Left renal pelvis (tissue), 4 donors: Measurements from ENCODE around the gene RCAN2. TPM values are rescaled to one million over a fixed set of nuclear protein-coding genes. Genes with fewer than 3 reads are reported as not detected.
"Not testable (repeated sequence)": the region's sequence is repeated elsewhere in the genome, so short reads cannot be mapped to it uniquely, and the experiment has no call there.

Source experiments
- DNase-seq, 4 donors: peaks; one replicate each; pipeline ENCODE4 v3.0.0-alpha.2; 2013; ENCODE audit warnings: low read depth in 4 of 4, low spot score in 3 of 4
- polyA plus RNA-seq, 4 donors: library from polyadenylated mRNA; unstranded; fragments of 120-200 nt; gene quantifications; one replicate each; pipeline ENCODE4 v1.2.1, GENCODE V29; 2013; ENCODE audit not compliant: insufficient read length in 4 of 4

Gene RCAN2
- polyA plus RNA-seq, 4 donors, result 7.8 to 30.7 (median 23.8) TPM

GRCh38 chr6:46350714-46351113 is 140.5 kb downstream of the RCAN2 start:
- no peak for DNase-seq

GRCh38 chr6:46347669-46348068 is 143.6 kb downstream of the RCAN2 start:
- DNase-seq, result no peak

GRCh38 chr6:46340246-46340645 is 151.0 kb downstream of the RCAN2 start:
- DNase-seq, result no peak

GRCh38 chr6:46338131-46338530 is 153.1 kb downstream of the RCAN2 start:
- DNase-seq, result no peak

GRCh38 chr6:46334442-46334841 is 156.8 kb downstream of the RCAN2 start:
- DNase-seq, result no peak

- no peak for DNase-seq
Observed at GRCh38 chr6:46333481-46333880, 157.8 kb downstream of the RCAN2 start.

- not testable (repeated sequence) for DNase-seq
Observed at GRCh38 chr6:46332448-46332847, 158.8 kb downstream of the RCAN2 start.

- no peak for DNase-seq
Observed at GRCh38 chr6:46331461-46331860, 159.8 kb downstream of the RCAN2 start.

- no peak for DNase-seq
Observed at GRCh38 chr6:46329568-46329967, 161.7 kb downstream of the RCAN2 start.

- no peak for DNase-seq
Observed at GRCh38 chr6:46327779-46328178, 163.5 kb downstream of the RCAN2 start.

- no peak for DNase-seq
Observed at GRCh38 chr6:46325561-46326530, 165.4 kb downstream of the RCAN2 start.

- DNase-seq, result no peak
Observed at GRCh38 chr6:46324706-46325105, 166.5 kb downstream of the RCAN2 start.

GRCh38 chr6:46323966-46324622 is 167.2 kb downstream of the RCAN2 start:
- DNase-seq, result no peak

GRCh38 chr6:46323312-46323965 is 167.8 kb downstream of the RCAN2 start:
- DNase-seq, result no peak

- DNase-seq, result no peak
Observed at GRCh38 chr6:46320505-46320904, 170.7 kb downstream of the RCAN2 start.

GRCh38 chr6:46315589-46315988 is 175.7 kb downstream of the RCAN2 start:
- DNase-seq, result no peak

GRCh38 chr6:46312654-46313053 is 178.6 kb downstream of the RCAN2 start:
- no peak for DNase-seq

GRCh38 chr6:46310196-46310595 is 181.1 kb downstream of the RCAN2 start:
- no peak for DNase-seq

GRCh38 chr6:46306431-46306830 is 184.8 kb downstream of the RCAN2 start:
- no peak for DNase-seq

- DNase-seq, result no peak
Observed at GRCh38 chr6:46305833-46306232, 185.4 kb downstream of the RCAN2 start.

GRCh38 chr6:46305236-46305635 is 186.0 kb downstream of the RCAN2 start:
- no peak for DNase-seq
